GM23338 (cell line): Measurements from ENCODE around the gene GOLGA7B. TPM values are rescaled to one million over a fixed set of nuclear protein-coding genes. Genes with fewer than 3 reads are reported as not detected.

ENCODE experiments used
- ATAC-seq: fragments of 200-7000 bp; cut with Tn5 transposase; 3 replicates; pipeline ENCODE4 v1.9.1; 2020
- DNase-seq: peaks from one replicate; pipeline ENCODE4 v3.0.0-alpha.2; 2015; ENCODE audit warnings: low spot score
- H2AFZ ChIP-seq: fragments of 200-600 bp; sonication (generic); 2 replicates; pipeline ENCODE4 v1.8.0; 2016; ENCODE audit warnings: antibody characterized with exemption, mild to moderate bottlenecking, moderate library complexity
- H3F3A ChIP-seq: fragments of 200-600 bp; sonication (generic); replicated peaks from 2 replicates; pipeline ENCODE4 v1.8.0; 2017; ENCODE audit warnings: antibody characterized with exemption, mixed run types, low read depth
- H3K27ac ChIP-seq: fragments of 200-600 bp; sonication (generic); 2 replicates; pipeline ENCODE4 v1.6.1; 2016; ENCODE audit warnings: low read depth
- H3K27me3 ChIP-seq: fragments of 200-600 bp; sonication (generic); 2 replicates; pipeline ENCODE4 v1.8.0; 2016; ENCODE audit warnings: mild to moderate bottlenecking, mixed run types, moderate library complexity; ENCODE audit not compliant: insufficient read depth
- H3K36me3 ChIP-seq: fragments of 200-600 bp; sonication (generic); 2 replicates; pipeline ENCODE4 v1.8.0; 2016; ENCODE audit warnings: mild to moderate bottlenecking; ENCODE audit not compliant: insufficient read depth
- H3K4me1 ChIP-seq: fragments of 200-600 bp; sonication (generic); 2 replicates; pipeline ENCODE4 v1.8.0; 2016; ENCODE audit warnings: mild to moderate bottlenecking, moderate library complexity; ENCODE audit not compliant: insufficient read depth
- H3K4me2 ChIP-seq: fragments of 200-600 bp; sonication (generic); 2 replicates; pipeline ENCODE4 v1.7.1; 2017; ENCODE audit warnings: mixed run types
- H3K4me3 ChIP-seq: fragments of 200-600 bp; sonication (generic); 2 replicates; pipeline ENCODE4 v1.6.1; 2016; ENCODE audit warnings: mixed run types
- H3K79me2 ChIP-seq: fragments of 200-600 bp; sonication (generic); replicated peaks from 2 replicates; pipeline ENCODE4 v1.8.0; 2017; ENCODE audit warnings: mild to moderate bottlenecking; ENCODE audit not compliant: insufficient read depth
- H3K9me2 ChIP-seq: fragments of 200-600 bp; sonication (generic); 2 replicates; pipeline ENCODE4 v1.8.0; 2017; ENCODE audit not compliant: insufficient read depth
- H4K20me1 ChIP-seq: fragments of 200-600 bp; sonication (generic); replicated peaks from 2 replicates; pipeline ENCODE4 v1.8.0; 2017; ENCODE audit warnings: mild to moderate bottlenecking; ENCODE audit not compliant: insufficient read depth
- H3K27ac Mint-ChIP-seq: 2 replicates; pipeline ENCODE4 v1.8.0; 2020; ENCODE audit warnings: inconsistent platforms, mild to moderate bottlenecking, moderate library complexity, mixed read lengths
- H3K27me3 Mint-ChIP-seq: 3 replicates; pipeline ENCODE4 v1.8.0; 2022; ENCODE audit warnings: low read depth, mild to moderate bottlenecking, moderate library complexity, mixed read lengths, inconsistent platforms; ENCODE audit not compliant: insufficient read depth, poor library complexity
- H3K36me3 Mint-ChIP-seq: 3 replicates; pipeline ENCODE4 v1.8.0; 2021; ENCODE audit warnings: low read depth, mild to moderate bottlenecking, inconsistent platforms, moderate library complexity, mixed read lengths
- H3K4me1 Mint-ChIP-seq: 3 replicates; pipeline ENCODE4 v1.8.0; 2020; ENCODE audit warnings: mild to moderate bottlenecking, inconsistent platforms, mixed read lengths
- H3K4me3 Mint-ChIP-seq: 3 replicates; pipeline ENCODE4 v1.8.0; 2021; ENCODE audit warnings: moderate library complexity, mild to moderate bottlenecking, inconsistent platforms, mixed read lengths
- H3K9me3 Mint-ChIP-seq: 3 replicates; pipeline ENCODE4 v1.8.0; 2020; ENCODE audit warnings: moderate library complexity, mild to moderate bottlenecking, inconsistent platforms, mixed read lengths
- CREB1 ChIP-seq: fragments of 250-450 bp; sonication (Bioruptor Pico); IDR thresholded peaks from 2 replicates; pipeline ENCODE4 v1.5.0; 2020; ENCODE audit warnings: low read depth, mild to moderate bottlenecking, moderate library complexity
- EZH2 ChIP-seq: fragments of 200-600 bp; sonication (generic); IDR thresholded peaks from one replicate; pipeline ENCODE4 v1.8.0; 2017; ENCODE audit warnings: antibody characterized with exemption, mild to moderate bottlenecking, low read depth; ENCODE audit not compliant: unreplicated experiment
- EZH2phosphoT487 ChIP-seq: fragments of 200-600 bp; sonication (generic); IDR thresholded peaks from one replicate; pipeline ENCODE4 v1.8.1; 2018; ENCODE audit warnings: antibody characterized with exemption; ENCODE audit not compliant: unreplicated experiment
- JUNB ChIP-seq: IDR thresholded peaks from one replicate; pipeline ENCODE4 v1.6.1; 2016; ENCODE audit warnings: antibody characterized with exemption; ENCODE audit not compliant: unreplicated experiment
- NANOG ChIP-seq: IDR thresholded peaks from 2 replicates; pipeline ENCODE4 v1.6.1; 2016; ENCODE audit warnings: antibody characterized with exemption, borderline replicate concordance
- POLR2AphosphoS5 ChIP-seq: IDR thresholded peaks from 2 replicates; pipeline ENCODE4 v1.6.1; 2016; ENCODE audit warnings: antibody characterized with exemption, low read depth
- STAT1 ChIP-seq: IDR thresholded peaks from one replicate; pipeline ENCODE4 v1.6.1; 2016; ENCODE audit warnings: antibody characterized with exemption; ENCODE audit not compliant: unreplicated experiment
- ZNF114 ChIP-seq: fragments of 250-450 bp; sonication (Bioruptor Pico); IDR thresholded peaks from 2 replicates; pipeline ENCODE4 v1.5.0; 2020; ENCODE audit warnings: mild to moderate bottlenecking, moderate library complexity
- ZNF331 ChIP-seq: fragments of 250-450 bp; sonication (Bioruptor Pico); IDR thresholded peaks from 2 replicates; pipeline ENCODE4 v1.5.0; 2020; ENCODE audit warnings: low read depth, mild to moderate bottlenecking, moderate library complexity
- polyA plus RNA-seq: library from polyadenylated mRNA; unstranded; fragments of >200 nt; fragmentation: Nextera tagmentation; extraction: Ambion mirVana; gene quantifications from 2 replicates; pipeline ENCODE4 v1.2.1, GENCODE V29; 2016
- total RNA-seq: library from RNA; depleted of rRNA; stranded (reverse); fragments of >200 nt; shearing (Covaris generic); gene quantifications from 2 replicates; pipeline ENCODE4 v1.2.3, GENCODE V29; 2014
- TF ChIP-seq, protein P1 (sequence below): fragments of 250-450 bp; sonication (Bioruptor Pico); IDR thresholded peaks from 2 replicates; pipeline ENCODE4 v1.5.0; 2020; ENCODE audit warnings: mild to moderate bottlenecking, moderate library complexity
- TF ChIP-seq, protein P2 (sequence below): IDR thresholded peaks from one replicate; pipeline ENCODE4 v1.6.1; 2018; ENCODE audit warnings: antibody characterized with exemption; ENCODE audit not compliant: unreplicated experiment
- TF ChIP-seq, protein P3 (sequence below): IDR thresholded peaks from 2 replicates; pipeline ENCODE4 v1.6.1; 2016; ENCODE audit warnings: antibody characterized with exemption
- TF ChIP-seq, protein P4 (sequence below), 2 experiments: fragments of 200-600 bp in 1 of 2; sonication (generic) in 1 of 2; conservative IDR thresholded peaks; 2 replicates each; pipeline versions ENCODE4 v1.5.1 to v1.6.1; 2016 to 2017; ENCODE audit warnings: antibody characterized with exemption in 2 of 2, low read depth in 2 of 2, mild to moderate bottlenecking in 2 of 2, moderate library complexity in 1 of 2

GOLGA7B gene
- total and polyA plus RNA-seq, 2 experiments from 2014 or later = 0.14 to 0.15 TPM

DNA sequence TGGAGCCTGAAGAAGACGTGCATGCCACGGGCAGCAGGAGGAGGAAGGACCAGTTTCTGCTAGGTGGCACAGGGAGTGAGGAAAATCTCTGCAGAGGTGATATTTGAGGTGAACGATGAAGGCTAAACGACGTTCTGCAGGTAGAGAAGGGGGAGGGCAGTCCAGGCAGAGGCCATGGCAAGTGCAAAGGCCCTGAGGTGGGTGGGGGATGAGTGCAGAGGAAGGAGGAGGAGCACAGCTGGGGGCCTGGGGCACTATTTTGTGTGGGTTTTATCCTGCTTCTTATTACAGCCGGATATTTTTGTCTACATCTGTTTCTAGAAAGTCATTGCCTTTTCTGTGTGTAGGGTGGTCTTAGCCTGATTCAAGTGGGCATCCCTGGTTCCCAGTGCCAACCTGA is 57.6 kb downstream of the GOLGA7B start:
- ATAC-seq (no peak), DNase-seq (no peak)
- Histone ChIP-seq H2AFZ (no peak overlapping the region), H3F3A (no peaks in the 10 kb centered on the region), H3K4me1 (no peaks in the 10 kb centered on the region; the same call in 1 of the 2 replicates), H3K27ac (no peak overlapping the region), H3K9me2 (no peaks in the 10 kb centered on the region), H3K79me2 (no peaks in the 10 kb centered on the region), H3K27me3 (no peaks in the 10 kb centered on the region), H3K36me3 (no peaks in the 10 kb centered on the region), H3K4me3 (no peak overlapping the region), H4K20me1 (no peaks in the 10 kb centered on the region), H3K4me2 (no peak overlapping the region)
- Mint-ChIP-seq H3K27ac (no peak overlapping the region), H3K4me1 (peaks cover 9% of the 10 kb centered on the region; the same call in 2 of the 3 replicates), H3K4me3 (no peak overlapping the region), H3K27me3 (peaks cover 4% of the 10 kb centered on the region), H3K36me3 (no peaks in the 10 kb centered on the region), H3K9me3 (no peaks in the 10 kb centered on the region; the same call in 2 of the 3 replicates)
- TF ChIP-seq, protein P1, sequence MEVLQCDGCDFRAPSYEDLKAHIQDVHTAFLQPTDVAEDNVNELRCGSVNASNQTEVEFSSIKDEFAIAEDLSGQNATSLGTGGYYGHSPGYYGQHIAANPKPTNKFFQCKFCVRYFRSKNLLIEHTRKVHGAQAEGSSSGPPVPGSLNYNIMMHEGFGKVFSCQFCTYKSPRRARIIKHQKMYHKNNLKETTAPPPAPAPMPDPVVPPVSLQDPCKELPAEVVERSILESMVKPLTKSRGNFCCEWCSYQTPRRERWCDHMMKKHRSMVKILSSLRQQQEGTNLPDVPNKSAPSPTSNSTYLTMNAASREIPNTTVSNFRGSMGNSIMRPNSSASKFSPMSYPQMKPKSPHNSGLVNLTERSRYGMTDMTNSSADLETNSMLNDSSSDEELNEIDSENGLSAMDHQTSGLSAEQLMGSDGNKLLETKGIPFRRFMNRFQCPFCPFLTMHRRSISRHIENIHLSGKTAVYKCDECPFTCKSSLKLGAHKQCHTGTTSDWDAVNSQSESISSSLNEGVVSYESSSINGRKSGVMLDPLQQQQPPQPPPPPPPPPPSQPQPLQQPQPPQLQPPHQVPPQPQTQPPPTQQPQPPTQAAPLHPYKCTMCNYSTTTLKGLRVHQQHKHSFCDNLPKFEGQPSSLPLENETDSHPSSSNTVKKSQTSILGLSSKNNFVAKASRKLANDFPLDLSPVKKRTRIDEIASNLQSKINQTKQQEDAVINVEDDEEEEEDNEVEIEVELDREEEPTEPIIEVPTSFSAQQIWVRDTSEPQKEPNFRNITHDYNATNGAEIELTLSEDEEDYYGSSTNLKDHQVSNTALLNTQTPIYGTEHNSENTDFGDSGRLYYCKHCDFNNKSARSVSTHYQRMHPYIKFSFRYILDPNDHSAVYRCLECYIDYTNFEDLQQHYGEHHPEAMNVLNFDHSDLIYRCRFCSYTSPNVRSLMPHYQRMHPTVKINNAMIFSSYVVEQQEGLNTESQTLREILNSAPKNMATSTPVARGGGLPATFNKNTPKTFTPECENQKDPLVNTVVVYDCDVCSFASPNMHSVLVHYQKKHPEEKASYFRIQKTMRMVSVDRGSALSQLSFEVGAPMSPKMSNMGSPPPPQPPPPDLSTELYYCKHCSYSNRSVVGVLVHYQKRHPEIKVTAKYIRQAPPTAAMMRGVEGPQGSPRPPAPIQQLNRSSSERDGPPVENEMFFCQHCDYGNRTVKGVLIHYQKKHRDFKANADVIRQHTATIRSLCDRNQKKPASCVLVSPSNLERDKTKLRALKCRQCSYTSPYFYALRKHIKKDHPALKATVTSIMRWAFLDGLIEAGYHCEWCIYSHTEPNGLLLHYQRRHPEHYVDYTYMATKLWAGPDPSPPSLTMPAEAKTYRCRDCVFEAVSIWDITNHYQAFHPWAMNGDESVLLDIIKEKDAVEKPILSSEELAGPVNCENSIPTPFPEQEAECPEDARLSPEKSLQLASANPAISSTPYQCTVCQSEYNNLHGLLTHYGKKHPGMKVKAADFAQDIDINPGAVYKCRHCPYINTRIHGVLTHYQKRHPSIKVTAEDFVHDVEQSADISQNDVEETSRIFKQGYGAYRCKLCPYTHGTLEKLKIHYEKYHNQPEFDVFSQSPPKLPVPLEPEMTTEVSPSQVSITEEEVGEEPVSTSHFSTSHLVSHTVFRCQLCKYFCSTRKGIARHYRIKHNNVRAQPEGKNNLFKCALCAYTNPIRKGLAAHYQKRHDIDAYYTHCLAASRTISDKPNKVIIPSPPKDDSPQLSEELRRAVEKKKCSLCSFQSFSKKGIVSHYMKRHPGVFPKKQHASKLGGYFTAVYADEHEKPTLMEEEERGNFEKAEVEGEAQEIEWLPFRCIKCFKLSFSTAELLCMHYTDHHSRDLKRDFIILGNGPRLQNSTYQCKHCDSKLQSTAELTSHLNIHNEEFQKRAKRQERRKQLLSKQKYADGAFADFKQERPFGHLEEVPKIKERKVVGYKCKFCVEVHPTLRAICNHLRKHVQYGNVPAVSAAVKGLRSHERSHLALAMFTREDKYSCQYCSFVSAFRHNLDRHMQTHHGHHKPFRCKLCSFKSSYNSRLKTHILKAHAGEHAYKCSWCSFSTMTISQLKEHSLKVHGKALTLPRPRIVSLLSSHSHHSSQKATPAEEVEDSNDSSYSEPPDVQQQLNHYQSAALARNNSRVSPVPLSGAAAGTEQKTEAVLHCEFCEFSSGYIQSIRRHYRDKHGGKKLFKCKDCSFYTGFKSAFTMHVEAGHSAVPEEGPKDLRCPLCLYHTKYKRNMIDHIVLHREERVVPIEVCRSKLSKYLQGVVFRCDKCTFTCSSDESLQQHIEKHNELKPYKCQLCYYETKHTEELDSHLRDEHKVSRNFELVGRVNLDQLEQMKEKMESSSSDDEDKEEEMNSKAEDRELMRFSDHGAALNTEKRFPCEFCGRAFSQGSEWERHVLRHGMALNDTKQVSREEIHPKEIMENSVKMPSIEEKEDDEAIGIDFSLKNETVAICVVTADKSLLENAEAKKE (CRISPR knock-in tag) = no peak
- TF ChIP-seq, protein P2, sequence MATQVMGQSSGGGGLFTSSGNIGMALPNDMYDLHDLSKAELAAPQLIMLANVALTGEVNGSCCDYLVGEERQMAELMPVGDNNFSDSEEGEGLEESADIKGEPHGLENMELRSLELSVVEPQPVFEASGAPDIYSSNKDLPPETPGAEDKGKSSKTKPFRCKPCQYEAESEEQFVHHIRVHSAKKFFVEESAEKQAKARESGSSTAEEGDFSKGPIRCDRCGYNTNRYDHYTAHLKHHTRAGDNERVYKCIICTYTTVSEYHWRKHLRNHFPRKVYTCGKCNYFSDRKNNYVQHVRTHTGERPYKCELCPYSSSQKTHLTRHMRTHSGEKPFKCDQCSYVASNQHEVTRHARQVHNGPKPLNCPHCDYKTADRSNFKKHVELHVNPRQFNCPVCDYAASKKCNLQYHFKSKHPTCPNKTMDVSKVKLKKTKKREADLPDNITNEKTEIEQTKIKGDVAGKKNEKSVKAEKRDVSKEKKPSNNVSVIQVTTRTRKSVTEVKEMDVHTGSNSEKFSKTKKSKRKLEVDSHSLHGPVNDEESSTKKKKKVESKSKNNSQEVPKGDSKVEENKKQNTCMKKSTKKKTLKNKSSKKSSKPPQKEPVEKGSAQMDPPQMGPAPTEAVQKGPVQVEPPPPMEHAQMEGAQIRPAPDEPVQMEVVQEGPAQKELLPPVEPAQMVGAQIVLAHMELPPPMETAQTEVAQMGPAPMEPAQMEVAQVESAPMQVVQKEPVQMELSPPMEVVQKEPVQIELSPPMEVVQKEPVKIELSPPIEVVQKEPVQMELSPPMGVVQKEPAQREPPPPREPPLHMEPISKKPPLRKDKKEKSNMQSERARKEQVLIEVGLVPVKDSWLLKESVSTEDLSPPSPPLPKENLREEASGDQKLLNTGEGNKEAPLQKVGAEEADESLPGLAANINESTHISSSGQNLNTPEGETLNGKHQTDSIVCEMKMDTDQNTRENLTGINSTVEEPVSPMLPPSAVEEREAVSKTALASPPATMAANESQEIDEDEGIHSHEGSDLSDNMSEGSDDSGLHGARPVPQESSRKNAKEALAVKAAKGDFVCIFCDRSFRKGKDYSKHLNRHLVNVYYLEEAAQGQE = no peak
- TF ChIP-seq POLR2AphosphoS5 = no peak
- TF ChIP-seq NANOG = no peak
- TF ChIP-seq STAT1 = no peak
- no peak for TF ChIP-seq JUNB
- TF ChIP-seq, protein P3, sequence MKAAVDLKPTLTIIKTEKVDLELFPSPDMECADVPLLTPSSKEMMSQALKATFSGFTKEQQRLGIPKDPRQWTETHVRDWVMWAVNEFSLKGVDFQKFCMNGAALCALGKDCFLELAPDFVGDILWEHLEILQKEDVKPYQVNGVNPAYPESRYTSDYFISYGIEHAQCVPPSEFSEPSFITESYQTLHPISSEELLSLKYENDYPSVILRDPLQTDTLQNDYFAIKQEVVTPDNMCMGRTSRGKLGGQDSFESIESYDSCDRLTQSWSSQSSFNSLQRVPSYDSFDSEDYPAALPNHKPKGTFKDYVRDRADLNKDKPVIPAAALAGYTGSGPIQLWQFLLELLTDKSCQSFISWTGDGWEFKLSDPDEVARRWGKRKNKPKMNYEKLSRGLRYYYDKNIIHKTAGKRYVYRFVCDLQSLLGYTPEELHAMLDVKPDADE = no peak
- TF ChIP-seq CREB1 (CRISPR knock-in tag) = no peak
- TF ChIP-seq, protein P4, sequence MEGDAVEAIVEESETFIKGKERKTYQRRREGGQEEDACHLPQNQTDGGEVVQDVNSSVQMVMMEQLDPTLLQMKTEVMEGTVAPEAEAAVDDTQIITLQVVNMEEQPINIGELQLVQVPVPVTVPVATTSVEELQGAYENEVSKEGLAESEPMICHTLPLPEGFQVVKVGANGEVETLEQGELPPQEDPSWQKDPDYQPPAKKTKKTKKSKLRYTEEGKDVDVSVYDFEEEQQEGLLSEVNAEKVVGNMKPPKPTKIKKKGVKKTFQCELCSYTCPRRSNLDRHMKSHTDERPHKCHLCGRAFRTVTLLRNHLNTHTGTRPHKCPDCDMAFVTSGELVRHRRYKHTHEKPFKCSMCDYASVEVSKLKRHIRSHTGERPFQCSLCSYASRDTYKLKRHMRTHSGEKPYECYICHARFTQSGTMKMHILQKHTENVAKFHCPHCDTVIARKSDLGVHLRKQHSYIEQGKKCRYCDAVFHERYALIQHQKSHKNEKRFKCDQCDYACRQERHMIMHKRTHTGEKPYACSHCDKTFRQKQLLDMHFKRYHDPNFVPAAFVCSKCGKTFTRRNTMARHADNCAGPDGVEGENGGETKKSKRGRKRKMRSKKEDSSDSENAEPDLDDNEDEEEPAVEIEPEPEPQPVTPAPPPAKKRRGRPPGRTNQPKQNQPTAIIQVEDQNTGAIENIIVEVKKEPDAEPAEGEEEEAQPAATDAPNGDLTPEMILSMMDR (conservative IDR thresholded peaks at IDR 0.05; ENCODE audit: low read depth in 2 of 2) = no peak
- TF ChIP-seq EZH2phosphoT487 = no peak
- TF ChIP-seq EZH2 = no peak
- no peak for TF ChIP-seq ZNF331 (CRISPR knock-in tag)
- TF ChIP-seq ZNF114 (CRISPR knock-in tag) = no peak
